Measurements from ENCODE around the gene PSMB5. TPM values are rescaled to one million over a fixed set of nuclear protein-coding genes. Genes with fewer than 3 reads are reported as not detected.

The PSMB5 gene
- total and polyA plus RNA-seq, 7 experiments from 2014 or later, result 19.2 to 74.2 (median 37.4) TPM

GRCh38 chr14:23042162-23042965 lies 7.7 kb upstream of the PSMB5 start, which contains the start of gene PSMB11:
PSMB11 (plus strand) TSS chr14:23042212; CDS start chr14:23042226, 14 bp downstream.
- peaks cover 0 to under 1% (median 0%) of the 10 kb centered on the region in 11 donors for H3K9me3 Mint-ChIP-seq
- Histone ChIP-seq H3K27ac (ENCODE audit: low read depth, low read length) (no peak within 1 kb of the TSS), H3K27me3 (ENCODE audit: control insufficient read depth in 2 of 2, insufficient read depth in 2 of 2, low read length in 2 of 2) (no peaks in the 10 kb centered on the region), H3K4me3 (ENCODE audit: low read length) (no peak within 1 kb of the TSS), H3K9me3 (ENCODE audit: control insufficient read depth in 2 of 3, low read length in 3 of 3) (no peaks in the 10 kb centered on the region), H3K36me3 (ENCODE audit: control insufficient read depth in 2 of 3, insufficient read depth in 3 of 3, low read length in 3 of 3) (no peaks in the 10 kb centered on the region), H3K4me1 (ENCODE audit: control insufficient read depth in 2 of 2, insufficient read depth in 2 of 2, low read length in 2 of 2) (no peaks in the 10 kb centered on the region)
- peak within 1 kb of the TSS in 1 of 9 donors; percentile 49 for H3K27ac Mint-ChIP-seq
- peaks cover 0 to 2% (median 0%) of the 10 kb centered on the region in 5 donors for H3K27me3 Mint-ChIP-seq
- ChIA-PET POLR2A (interaction anchor here (0.9 to 1.2 kb wide), 3 partner anchors 13 to 248 kb away, joined by 3 to 4 read pairs (median 3); no protein-coding TSS in a partner anchor), CTCF (interaction anchor here (1.3 kb wide), 1 partner anchor 70 kb away, joined by 3 read pairs; no protein-coding TSS in a partner anchor)
- DNase-seq, result no peak
- no peak for ATAC-seq
- peaks cover 0 to 1% (median under 1%) of the 10 kb centered on the region in 5 donors for H3K36me3 Mint-ChIP-seq
- intact Hi-C loops (cut with micrococcal nuclease), result no loop called here
- H3K4me3 Mint-ChIP-seq, result no peak within 1 kb of the TSS
- H3K4me1 Mint-ChIP-seq, result peaks cover 0 to 2% (median 0%) of the 10 kb centered on the region in 7 donors

- Mint-ChIP-seq H3K4me3 (no peak overlapping the region), H3K36me3 (no peaks in the 10 kb centered on the region), H3K27ac (no peak overlapping the region), H3K4me1 (peaks cover 0 to 3% (median 0%) of the 10 kb centered on the region in 7 donors), H3K27me3 (no peaks in the 10 kb centered on the region), H3K9me3 (no peaks in the 10 kb centered on the region)
- Histone ChIP-seq H3K27me3 (ENCODE audit: control insufficient read depth in 2 of 2, insufficient read depth in 2 of 2, low read length in 2 of 2) (no peaks in the 10 kb centered on the region), H3K9me3 (ENCODE audit: control insufficient read depth in 2 of 3, low read length in 3 of 3) (no peaks in the 10 kb centered on the region), H3K4me1 (ENCODE audit: control insufficient read depth in 2 of 2, insufficient read depth in 2 of 2, low read length in 2 of 2) (no peaks in the 10 kb centered on the region), H3K27ac (ENCODE audit: low read depth, low read length) (no peak overlapping the region), H3K4me3 (ENCODE audit: low read length) (no peak overlapping the region), H3K36me3 (ENCODE audit: control insufficient read depth in 2 of 3, insufficient read depth in 3 of 3, low read length in 3 of 3) (no peaks in the 10 kb centered on the region)
- ChIA-PET CTCF (interaction anchor here (1.1 to 1.3 kb wide), 2 partner anchors 16 to 69 kb away, joined by 3 read pairs; partner anchors contain the start of gene CDH24), POLR2A (no interaction called here)
- DNase-seq (no peak), ATAC-seq (no peak)
- intact Hi-C loops (cut with micrococcal nuclease), result no loop called here
Observed at GRCh38 chr14:23041729-23042128, 7.0 kb upstream of the PSMB5 start.

GRCh38 chr14:23040100-23040499 lies 5.4 kb upstream of the PSMB5 start:
- Histone ChIP-seq H3K9me3 (ENCODE audit: control insufficient read depth in 2 of 3, low read length in 3 of 3) (no peaks in the 10 kb centered on the region), H3K27ac (ENCODE audit: low read depth, low read length) (no peak overlapping the region), H3K4me1 (ENCODE audit: control insufficient read depth in 2 of 2, insufficient read depth in 2 of 2, low read length in 2 of 2) (peaks cover 0 to 6% of the 10 kb centered on the region in 2 donors), H3K27me3 (ENCODE audit: control insufficient read depth in 2 of 2, insufficient read depth in 2 of 2, low read length in 2 of 2) (no peaks in the 10 kb centered on the region), H3K4me3 (ENCODE audit: low read length) (no peak overlapping the region), H3K36me3 (ENCODE audit: control insufficient read depth in 2 of 3, insufficient read depth in 3 of 3, low read length in 3 of 3) (no peaks in the 10 kb centered on the region)
- no peak overlapping the region for H3K4me3 Mint-ChIP-seq
- DNase-seq (no peak), ATAC-seq (no peak)
- POLR2A ChIA-PET, result interaction anchor here (0.6 to 0.8 kb wide), 5 partner anchors 32 to 1150 kb away, joined by 3 to 6 read pairs (median 3); no protein-coding TSS in a partner anchor
- CTCF ChIA-PET, result interaction anchor here (1.0 to 1.3 kb wide), 4 partner anchors 15 to 53 kb away, joined by 3 to 5 read pairs (median 3); no protein-coding TSS in a partner anchor
- no peak overlapping the region for H3K27ac Mint-ChIP-seq
- H3K36me3 Mint-ChIP-seq, result peaks cover 0 to 3% (median 0%) of the 10 kb centered on the region in 5 donors
- peaks cover 4 to 13% (median 8%) of the 10 kb centered on the region in 7 donors for H3K4me1 Mint-ChIP-seq
- H3K27me3 Mint-ChIP-seq, result no peaks in the 10 kb centered on the region
- intact Hi-C loops (cut with micrococcal nuclease), result no loop called here
- H3K9me3 Mint-ChIP-seq, result peaks cover 0 to 2% (median 0%) of the 10 kb centered on the region in 11 donors

GRCh38 chr14:23035303-23036144 lies 824 bp upstream of the PSMB5 start:
- H3K27ac ChIP-seq (ENCODE audit: low read depth, low read length), result peak overlapping the region; percentile 83
- Mint-ChIP-seq H3K9me3 (peaks cover 0 to 2% (median 0%) of the 10 kb centered on the region in 11 donors), H3K27ac (peak overlapping the region; percentile 93 to 99 (median 96)), H3K4me1 (peaks cover 22 to 43% (median 29%) of the 10 kb centered on the region in 7 donors), H3K36me3 (peaks cover 5 to 23% (median 16%) of the 10 kb centered on the region in 5 donors), H3K4me3 (peak overlapping the region; percentile 87 to 96 (median 92)), H3K27me3 (no peaks in the 10 kb centered on the region)
- POLR2A ChIA-PET, result interaction anchor here (0.6 to 4.3 kb wide), 4 partner anchors 13 to 52 kb away, joined by 3 to 46 read pairs (median 28); no protein-coding TSS in a partner anchor
- intact Hi-C loops (cut with micrococcal nuclease), result loop anchor here (1.0 to 5.0 kb wide), 10 partner anchors 12 to 1407 kb away; partner anchors contain the start of genes OXA1L (in 2 of the 2), LRP10 (in 1 of the 2), PRMT5 (in 1 of the 2) and RBM23 (in 1 of the 2)
- H3K27me3 ChIP-seq (ENCODE audit: control insufficient read depth in 2 of 2, insufficient read depth in 2 of 2, low read length in 2 of 2), result no peaks in the 10 kb centered on the region
- CTCF ChIA-PET, result interaction anchor here (1.3 kb wide), 1 partner anchor 29 kb away, joined by 4 read pairs; no protein-coding TSS in a partner anchor
- DNase-seq (no peak), ATAC-seq (no peak)
- H3K4me3 ChIP-seq (ENCODE audit: low read length), result peak overlapping the region; percentile 79
- peaks cover 3 to 20% (median 9%) of the 10 kb centered on the region in 3 experiments for H3K36me3 ChIP-seq (ENCODE audit: control insufficient read depth in 2 of 3, insufficient read depth in 3 of 3, low read length in 3 of 3)
- peaks cover 9 to 17% of the 10 kb centered on the region in 2 donors for H3K4me1 ChIP-seq (ENCODE audit: control insufficient read depth in 2 of 2, insufficient read depth in 2 of 2, low read length in 2 of 2)
- H3K9me3 ChIP-seq (ENCODE audit: control insufficient read depth in 2 of 3, low read length in 3 of 3), result no peaks in the 10 kb centered on the region

- CTCF ChIA-PET, result interaction anchor here (0.7 to 1.9 kb wide), 8 partner anchors 10 to 41 kb away, joined by 3 to 7 read pairs (median 4); partner anchors contain the start of gene CDH24
- DNase-seq (no peak), ATAC-seq (no peak)
- intact Hi-C loops (cut with micrococcal nuclease), result loop anchor here (1.0 to 2.0 kb wide), 5 partner anchors 61 to 445 kb away; partner anchors contain the start of genes ACIN1 (in 2 of the 2), C14orf119 (in 2 of the 2), RBM23 (in 2 of the 2) and DAD1 (in 1 of the 2)
- H3K4me1 ChIP-seq (ENCODE audit: control insufficient read depth in 2 of 2, insufficient read depth in 2 of 2, low read length in 2 of 2), result peaks cover 9 to 23% of the 10 kb centered on the region in 2 donors
- H3K9me3 ChIP-seq (ENCODE audit: control insufficient read depth in 2 of 3, low read length in 3 of 3), result no peaks in the 10 kb centered on the region
- H3K27ac Mint-ChIP-seq, result peak overlapping the region; percentile 93 to 99 (median 96)
- peak overlapping the region; percentile 79 for H3K4me3 ChIP-seq (ENCODE audit: low read length)
- H3K36me3 Mint-ChIP-seq, result peaks cover 5 to 27% (median 17%) of the 10 kb centered on the region in 5 donors
- peaks cover 3 to 20% (median 9%) of the 10 kb centered on the region in 3 experiments for H3K36me3 ChIP-seq (ENCODE audit: control insufficient read depth in 2 of 3, insufficient read depth in 3 of 3, low read length in 3 of 3)
- H3K4me3 Mint-ChIP-seq, result peak overlapping the region; percentile 87 to 96 (median 92)
- peaks cover 0 to 2% (median 0%) of the 10 kb centered on the region in 11 donors for H3K9me3 Mint-ChIP-seq
- H3K27ac ChIP-seq (ENCODE audit: low read depth, low read length), result peak overlapping the region; percentile 83
- H3K27me3 ChIP-seq (ENCODE audit: control insufficient read depth in 2 of 2, insufficient read depth in 2 of 2, low read length in 2 of 2), result no peaks in the 10 kb centered on the region
- H3K4me1 Mint-ChIP-seq, result peaks cover 28 to 49% (median 35%) of the 10 kb centered on the region in 7 donors
- POLR2A ChIA-PET, result interaction anchor here (0.6 to 4.3 kb wide), 8 partner anchors 11 to 1154 kb away, joined by 3 to 46 read pairs (median 4); partner anchors contain the start of genes HOMEZ and IPO4
- H3K27me3 Mint-ChIP-seq, result no peaks in the 10 kb centered on the region
Observed at GRCh38 chr14:23033801-23034497, 751 bp downstream of the PSMB5 start.
